Measurements from ENCODE around the gene FAM186B. TPM values are rescaled to one million over a fixed set of nuclear protein-coding genes. Genes with fewer than 3 reads are reported as not detected.

FAM186B gene
- total RNA-seq, 8 experiments from 2014 or later = 0.65 to 5.3 (median 1.1) TPM

- in situ Hi-C loops (cut with MboI; ENCODE audit: low pct_unique_long_range_greater_than_20kb in 2 of 9, low sequenced_read_pairs in 9 of 9, unreplicated experiment in 9 of 9) = loop anchor here in 1 of 9 experiments (10.0 kb wide), 1 partner anchor 60 kb away; the partner anchor contains the start of gene FMNL3
- ATAC-seq (replicated peaks in 6 of 8) = peak; percentile 75 to 95 (median 85)
- no peak overlapping the region for H3K27ac ChIP-seq
- H3K4me1 ChIP-seq (replicated peaks in 1 of 2) = peaks cover 0 to 3% of the 10 kb centered on the region in 2 donors
- 0 to 83% (median 0%) methylated on average over 1 to 2 of the region's 2 CpGs; no CpG with 5 or more reads in 7 of the 10 experiments for WGBS, 10 experiments
- no peak overlapping the region for H3K4me3 ChIP-seq
Measured at GRCh38 chr12:49644620-49644994, 39.2 kb upstream of the FAM186B start.

GRCh38 chr12:49643961-49644619 lies 38.7 kb upstream of the FAM186B start:
- no peak overlapping the region for H3K27ac ChIP-seq
- H3K4me1 ChIP-seq (replicated peaks in 1 of 2) = peaks cover 0 to 3% of the 10 kb centered on the region in 2 donors
- H3K4me3 ChIP-seq = no peak overlapping the region
- WGBS, 10 experiments = 58 to 100% (median 94%) methylated on average over 1 to 7 of the region's 10 CpGs; no CpG with 5 or more reads in 4 of the 10 experiments
- peak in 6 of 8 experiments; percentile 18 to 38 (median 28) for ATAC-seq (replicated peaks in 6 of 8)
- in situ Hi-C loops (cut with MboI; ENCODE audit: low pct_unique_long_range_greater_than_20kb in 2 of 9, low sequenced_read_pairs in 9 of 9, unreplicated experiment in 9 of 9) = loop anchor here in 1 of 9 experiments (10.0 kb wide), 1 partner anchor 61 kb away; the partner anchor contains the start of gene FMNL3

- WGBS, 10 experiments = 55 to 100% (median 83%) methylated on average over 1 to 3 of the region's 7 CpGs; no CpG with 5 or more reads in 5 of the 10 experiments
- H3K4me1 ChIP-seq (replicated peaks in 1 of 2) = peaks cover 0 to 3% of the 10 kb centered on the region in 2 donors
- no peak for ATAC-seq (replicated peaks in 6 of 8)
- no peak overlapping the region for H3K27ac ChIP-seq
- H3K4me3 ChIP-seq = no peak overlapping the region
- in situ Hi-C loops (cut with MboI; ENCODE audit: low pct_unique_long_range_greater_than_20kb in 2 of 9, low sequenced_read_pairs in 9 of 9, unreplicated experiment in 9 of 9) = loop anchor here in 1 of 9 experiments (10.0 kb wide), 1 partner anchor 62 kb away; the partner anchor contains the start of gene FMNL3
Measured at GRCh38 chr12:49643135-49643534, 37.7 kb upstream of the FAM186B start.

- in situ Hi-C loops (cut with MboI; ENCODE audit: low pct_unique_long_range_greater_than_20kb in 2 of 9, low sequenced_read_pairs in 9 of 9, unreplicated experiment in 9 of 9) = loop anchor here in 1 of 9 experiments (10.0 kb wide), 1 partner anchor 62 kb away; the partner anchor contains the start of gene FMNL3
- ATAC-seq (replicated peaks in 6 of 8) = peak in 1 of 8 experiments; percentile 7
- Histone ChIP-seq H3K4me1 (replicated peaks in 1 of 2) (peaks cover 6 to 7% of the 10 kb centered on the region in 2 donors), H3K27ac (no peak overlapping the region), H3K4me3 (no peak overlapping the region)
- 65 to 100% (median 90%) methylated on average over 1 to 4 of the region's 11 CpGs; no CpG with 5 or more reads in 5 of the 10 experiments for WGBS, 10 experiments
Measured at GRCh38 chr12:49642370-49642802, 36.9 kb upstream of the FAM186B start.

GRCh38 chr12:49641748-49642369 lies 36.4 kb upstream of the FAM186B start:
- H3K4me1 ChIP-seq (replicated peaks in 1 of 2) = peaks cover 10 to 11% of the 10 kb centered on the region in 2 donors
- in situ Hi-C loops (cut with MboI; ENCODE audit: low pct_unique_long_range_greater_than_20kb in 2 of 9, low sequenced_read_pairs in 9 of 9, unreplicated experiment in 9 of 9) = loop anchor here in 1 of 9 experiments (10.0 kb wide), 1 partner anchor 63 kb away; the partner anchor contains the start of gene FMNL3
- H3K4me3 ChIP-seq = no peak overlapping the region
- 43 to 100% (median 92%) methylated on average over 1 to 7 of the region's 17 CpGs; no CpG with 5 or more reads in 3 of the 10 experiments for WGBS, 10 experiments
- ATAC-seq (replicated peaks in 6 of 8) = no peak
- no peak overlapping the region for H3K27ac ChIP-seq

- H3K4me3 ChIP-seq = no peak overlapping the region
Measured at GRCh38 chr12:49636979-49637755, 31.7 kb upstream of the FAM186B start.

GRCh38 chr12:49636574-49636973 lies 31.1 kb upstream of the FAM186B start:
- 42 to 100% (median 95%) methylated on average over 1 to 2 of the region's 13 CpGs; no CpG with 5 or more reads in 6 of the 10 experiments for WGBS, 10 experiments
- ATAC-seq (replicated peaks in 6 of 8) = no peak
- H3K4me1 ChIP-seq (replicated peaks in 1 of 2) = peaks cover 9 to 10% of the 10 kb centered on the region in 2 donors
- H3K4me3 ChIP-seq = no peak overlapping the region
- in situ Hi-C loops (cut with MboI; ENCODE audit: low pct_unique_long_range_greater_than_20kb in 2 of 9, low sequenced_read_pairs in 9 of 9, unreplicated experiment in 9 of 9) = no loop called here
- H3K27ac ChIP-seq = no peak overlapping the region

More at GRCh38 chr12:49636979-49637755, 31.7 kb upstream of the FAM186B start:
- 20 to 58% (median 42%) methylated on average over 1 to 3 of the region's 9 CpGs; no CpG with 5 or more reads in 5 of the 10 experiments for WGBS, 10 experiments
- in situ Hi-C loops (cut with MboI; ENCODE audit: low pct_unique_long_range_greater_than_20kb in 2 of 9, low sequenced_read_pairs in 9 of 9, unreplicated experiment in 9 of 9) = no loop called here
- Histone ChIP-seq H3K4me1 (replicated peaks in 1 of 2) (peaks cover 9 to 10% of the 10 kb centered on the region in 2 donors), H3K27ac (peak overlapping the region; percentile 2 to 9)
- ATAC-seq (replicated peaks in 6 of 8) = peak; percentile 82 to 97 (median 86)

- H3K27ac ChIP-seq = no peak overlapping the region
- in situ Hi-C loops (cut with MboI; ENCODE audit: low pct_unique_long_range_greater_than_20kb in 2 of 9, low sequenced_read_pairs in 9 of 9, unreplicated experiment in 9 of 9) = no loop called here
- no peak overlapping the region for H3K4me3 ChIP-seq
- WGBS, 10 experiments = 67 to 100% (median 90%) methylated on average over 1 to 3 of the region's 4 CpGs; no CpG with 5 or more reads in 6 of the 10 experiments
- peaks cover 9 to 10% of the 10 kb centered on the region in 2 donors for H3K4me1 ChIP-seq (replicated peaks in 1 of 2)
- ATAC-seq (replicated peaks in 6 of 8) = no peak
Measured at GRCh38 chr12:49635656-49636055, 30.2 kb upstream of the FAM186B start.

- in situ Hi-C loops (cut with MboI; ENCODE audit: low pct_unique_long_range_greater_than_20kb in 2 of 9, low sequenced_read_pairs in 9 of 9, unreplicated experiment in 9 of 9) = no loop called here
- 81 to 100% (median 91%) methylated on average over 2 to 4 of the region's 9 CpGs; no CpG with 5 or more reads in 4 of the 10 experiments for WGBS, 10 experiments
- no peak overlapping the region for H3K27ac ChIP-seq
Measured at GRCh38 chr12:49635036-49635435, 29.6 kb upstream of the FAM186B start.

GRCh38 chr12:49633703-49634345 lies 28.4 kb upstream of the FAM186B start:
- no peak overlapping the region for H3K4me3 ChIP-seq
- H3K4me1 ChIP-seq (replicated peaks in 1 of 2) = peaks cover 9 to 10% of the 10 kb centered on the region in 2 donors
- WGBS, 10 experiments = 100% methylated on average over 1 of the region's 2 CpGs; no CpG with 5 or more reads in 9 of the 10 experiments
- no peak overlapping the region for H3K27ac ChIP-seq
- in situ Hi-C loops (cut with MboI; ENCODE audit: low pct_unique_long_range_greater_than_20kb in 2 of 9, low sequenced_read_pairs in 9 of 9, unreplicated experiment in 9 of 9) = no loop called here
- no peak for ATAC-seq (replicated peaks in 6 of 8)

More at GRCh38 chr12:49635036-49635435, 29.6 kb upstream of the FAM186B start:
- peaks cover 9 to 10% of the 10 kb centered on the region in 2 donors for H3K4me1 ChIP-seq (replicated peaks in 1 of 2)
- ATAC-seq (replicated peaks in 6 of 8) = no peak
- no peak overlapping the region for H3K4me3 ChIP-seq

- H3K4me3 ChIP-seq = no peak overlapping the region
- no peak for ATAC-seq (replicated peaks in 6 of 8)
- in situ Hi-C loops (cut with MboI; ENCODE audit: low pct_unique_long_range_greater_than_20kb in 2 of 9, low sequenced_read_pairs in 9 of 9, unreplicated experiment in 9 of 9) = no loop called here
- H3K27ac ChIP-seq = no peak overlapping the region
- peaks cover 9 to 10% of the 10 kb centered on the region in 2 donors for H3K4me1 ChIP-seq (replicated peaks in 1 of 2)
- 60 to 100% (median 91%) methylated on average over 1 to 4 of the region's 8 CpGs; no CpG with 5 or more reads in 5 of the 10 experiments for WGBS, 10 experiments
Measured at GRCh38 chr12:49632986-49633702, 27.7 kb upstream of the FAM186B start.
